ENCODE results near the gene ZNF878. TPM values are rescaled to one million over a fixed set of nuclear protein-coding genes. Genes with fewer than 3 reads are reported as not detected.

The ZNF878 gene
- total and polyA plus RNA-seq, 7 donors = 0.03 TPM; not detected in 5

DNA sequence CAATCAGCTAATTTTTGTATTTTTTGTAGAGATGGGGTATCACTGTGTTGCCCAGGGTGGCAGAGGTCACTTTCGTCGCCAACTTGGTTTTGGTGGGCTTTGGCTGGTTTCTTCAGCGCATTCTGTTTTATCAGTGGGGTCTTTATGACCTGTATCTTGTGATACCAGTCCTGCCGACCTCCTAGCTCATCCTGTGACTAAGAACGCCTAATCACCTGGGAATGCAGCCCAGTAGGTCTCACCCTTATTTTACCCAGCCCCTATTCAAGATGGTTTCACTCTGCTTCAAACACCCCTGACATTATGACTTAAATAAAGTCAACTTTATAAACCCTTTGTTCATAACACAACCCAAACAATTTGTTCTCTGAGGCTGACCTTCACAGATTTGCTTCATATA is 3.0 kb upstream of the ZNF878 start:
- intact Hi-C loops (cut with DNase I) = no loop called here
- Histone ChIP-seq H3K4me1 (peaks cover 6% of the 10 kb centered on the region), H3K9me3 (no peaks in the 10 kb centered on the region), H3K27me3 (ENCODE audit: insufficient read depth in 3 of 3, low read length in 2 of 3) (no peaks in the 10 kb centered on the region), H3K27ac (no peak overlapping the region), H3K4me3 (no peak overlapping the region), H3K36me3 (ENCODE audit: insufficient read depth in 1 of 2, low read depth in 1 of 2) (no peaks in the 10 kb centered on the region)
- DNase-seq (no peak), ATAC-seq (no peak)
- TF ChIP-seq, protein P1, sequence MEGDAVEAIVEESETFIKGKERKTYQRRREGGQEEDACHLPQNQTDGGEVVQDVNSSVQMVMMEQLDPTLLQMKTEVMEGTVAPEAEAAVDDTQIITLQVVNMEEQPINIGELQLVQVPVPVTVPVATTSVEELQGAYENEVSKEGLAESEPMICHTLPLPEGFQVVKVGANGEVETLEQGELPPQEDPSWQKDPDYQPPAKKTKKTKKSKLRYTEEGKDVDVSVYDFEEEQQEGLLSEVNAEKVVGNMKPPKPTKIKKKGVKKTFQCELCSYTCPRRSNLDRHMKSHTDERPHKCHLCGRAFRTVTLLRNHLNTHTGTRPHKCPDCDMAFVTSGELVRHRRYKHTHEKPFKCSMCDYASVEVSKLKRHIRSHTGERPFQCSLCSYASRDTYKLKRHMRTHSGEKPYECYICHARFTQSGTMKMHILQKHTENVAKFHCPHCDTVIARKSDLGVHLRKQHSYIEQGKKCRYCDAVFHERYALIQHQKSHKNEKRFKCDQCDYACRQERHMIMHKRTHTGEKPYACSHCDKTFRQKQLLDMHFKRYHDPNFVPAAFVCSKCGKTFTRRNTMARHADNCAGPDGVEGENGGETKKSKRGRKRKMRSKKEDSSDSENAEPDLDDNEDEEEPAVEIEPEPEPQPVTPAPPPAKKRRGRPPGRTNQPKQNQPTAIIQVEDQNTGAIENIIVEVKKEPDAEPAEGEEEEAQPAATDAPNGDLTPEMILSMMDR (IDR thresholded peaks at IDR 0.05) = no peak
- WGBS, 3 donors = 83 to 86% (median 83%) methylated on average over 5 of the region's 5 CpGs

DNA sequence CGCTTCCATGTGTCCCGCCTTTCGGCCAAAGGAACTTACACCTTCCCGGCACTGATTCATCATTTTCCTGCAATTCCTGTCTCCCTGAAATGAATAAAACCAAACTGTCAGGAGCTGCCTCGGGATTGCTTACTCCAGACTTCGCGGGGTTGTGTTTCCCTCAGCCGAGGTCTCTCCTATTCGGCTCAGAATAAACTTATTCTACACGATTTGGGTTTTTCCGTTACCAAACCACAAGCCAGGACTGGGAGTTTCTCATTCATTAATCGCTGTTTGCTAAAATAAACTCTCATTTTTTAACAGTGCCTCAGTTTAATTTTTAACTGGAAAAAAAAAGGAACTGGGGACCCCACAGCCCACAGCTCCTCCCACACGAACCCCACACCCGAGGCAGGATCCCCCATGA is 667 bp downstream of the ZNF878 start:
- Histone ChIP-seq H3K27me3 (ENCODE audit: insufficient read depth in 3 of 3, low read length in 2 of 3) (no peaks in the 10 kb centered on the region), H3K36me3 (ENCODE audit: insufficient read depth in 1 of 2, low read depth in 1 of 2) (no peaks in the 10 kb centered on the region), H3K4me1 (peaks cover 6% of the 10 kb centered on the region), H3K27ac (peak overlapping the region; percentile 49), H3K9me3 (peaks cover 3% of the 10 kb centered on the region), H3K4me3 (peak overlapping the region; percentile 71)
- no peak for DNase-seq
- TF ChIP-seq, protein P1 (IDR thresholded peaks at IDR 0.05) = no peak
- intact Hi-C loops (cut with DNase I) = no loop called here
- 1% methylated on average over 14 of the region's 14 CpGs for WGBS, 3 donors
- ATAC-seq = no peak

DNA sequence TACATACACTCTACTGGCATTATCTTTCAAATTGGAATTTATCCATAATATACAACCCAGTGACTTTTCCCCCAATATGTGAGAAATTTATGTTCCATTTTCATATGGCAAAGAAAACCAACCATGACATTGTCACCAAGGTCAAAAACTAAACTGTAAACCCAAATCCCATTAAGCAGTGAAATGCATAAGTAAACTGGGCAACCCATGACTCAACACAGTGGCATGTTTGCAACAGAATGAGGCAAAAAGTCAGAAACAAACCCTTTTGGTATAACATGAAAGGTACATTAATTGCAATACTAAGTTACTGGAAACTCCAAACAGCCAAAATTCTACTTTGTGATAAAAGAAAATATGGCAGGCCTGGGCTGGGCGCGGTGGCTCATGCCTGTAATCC is 4.9 kb downstream of the ZNF878 start:
- intact Hi-C loops (cut with DNase I) = no loop called here
- Histone ChIP-seq H3K27me3 (ENCODE audit: insufficient read depth in 3 of 3, low read length in 2 of 3) (no peaks in the 10 kb centered on the region), H3K4me3 (no peak overlapping the region), H3K4me1 (peaks cover 3% of the 10 kb centered on the region), H3K9me3 (peaks cover 23% of the 10 kb centered on the region), H3K27ac (no peak overlapping the region), H3K36me3 (ENCODE audit: insufficient read depth in 1 of 2, low read depth in 1 of 2) (no peaks in the 10 kb centered on the region)
- DNase-seq (no peak), ATAC-seq (no peak)
- TF ChIP-seq, protein P1 (IDR thresholded peaks at IDR 0.05) = no peak
- WGBS, 3 donors = 96 to 100% (median 96%) methylated on average over 2 of the region's 2 CpGs

DNA sequence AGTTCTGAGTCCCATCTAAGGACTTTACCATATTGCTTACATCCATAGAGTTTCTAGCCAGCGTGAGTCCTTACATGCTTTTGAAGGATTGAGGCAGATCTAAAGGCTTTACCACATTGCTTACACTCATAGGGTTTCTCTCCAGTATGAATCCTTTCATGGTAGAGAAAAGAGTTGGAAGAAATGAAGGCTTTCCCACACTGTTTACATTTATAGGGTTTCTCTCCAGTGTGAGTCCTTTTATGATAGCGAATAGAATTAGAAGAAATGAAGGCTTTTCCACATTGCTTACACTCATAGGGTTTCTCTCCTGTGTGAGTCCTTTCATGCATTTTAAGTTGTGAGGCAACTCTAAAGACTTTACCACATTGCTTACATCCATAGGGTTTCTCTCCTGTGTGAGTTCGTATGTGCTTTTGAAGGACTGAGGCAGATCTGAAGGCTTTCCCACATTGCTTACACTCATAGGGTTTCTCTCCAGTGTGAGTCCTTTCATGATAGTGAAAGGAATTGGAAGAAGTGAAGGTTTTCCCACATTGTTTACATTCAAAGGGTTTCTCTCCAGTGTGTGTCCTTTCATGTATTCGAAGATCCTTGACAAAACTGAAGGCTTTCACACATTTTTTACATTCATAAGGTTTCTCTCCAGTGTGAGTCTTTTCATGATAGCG is 8.9 kb downstream of the ZNF878 start:
- intact Hi-C loops (cut with DNase I) = no loop called here
- Histone ChIP-seq H3K9me3 (peaks cover 33% of the 10 kb centered on the region), H3K4me1 (no peaks in the 10 kb centered on the region), H3K27me3 (ENCODE audit: insufficient read depth in 3 of 3, low read length in 2 of 3) (no peaks in the 10 kb centered on the region), H3K27ac (no peak overlapping the region), H3K4me3 (no peak overlapping the region), H3K36me3 (ENCODE audit: insufficient read depth in 1 of 2, low read depth in 1 of 2) (no peaks in the 10 kb centered on the region)
- WGBS, 3 donors = 94 to 95% (median 95%) methylated on average over 5 of the region's 5 CpGs
- ATAC-seq (no peak), DNase-seq (no peak)
- TF ChIP-seq, protein P1 (IDR thresholded peaks at IDR 0.05) = no peak

DNA sequence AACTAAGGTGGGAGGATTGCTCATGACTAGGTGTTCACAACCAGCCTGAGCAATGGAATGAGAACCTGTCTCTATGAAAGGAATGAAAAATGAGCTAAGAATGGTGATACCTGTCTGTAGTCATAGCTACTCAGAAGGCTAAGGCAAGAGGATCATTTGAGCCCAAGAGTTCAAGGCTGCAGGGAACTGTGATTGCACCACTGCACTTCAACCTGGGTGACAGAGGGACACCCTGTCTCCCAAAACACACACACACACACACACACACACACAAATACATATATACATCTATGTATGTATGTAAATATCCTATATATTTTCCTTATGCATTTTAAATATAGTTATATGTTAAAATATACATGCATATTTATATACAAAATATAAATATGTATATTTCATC is 9.9 kb downstream of the ZNF878 start:
- no peaks in the 10 kb centered on the region for H3K36me3 ChIP-seq (ENCODE audit: insufficient read depth in 1 of 2, low read depth in 1 of 2)
- no peaks in the 10 kb centered on the region for H3K27me3 ChIP-seq (ENCODE audit: insufficient read depth in 3 of 3, low read length in 2 of 3)
- peaks cover 33% of the 10 kb centered on the region for H3K9me3 ChIP-seq
- H3K4me3 ChIP-seq = no peak overlapping the region
- DNase-seq (no peak), ATAC-seq (no peak)
- TF ChIP-seq, protein P1 (IDR thresholded peaks at IDR 0.05) = no peak
- intact Hi-C loops (cut with DNase I) = no loop called here
- H3K4me1 ChIP-seq = no peaks in the 10 kb centered on the region
- no peak overlapping the region for H3K27ac ChIP-seq
